ENCODE data around the gene GIGYF2. TPM values are rescaled to one million over a fixed set of nuclear protein-coding genes. Genes with fewer than 3 reads are reported as not detected.

Gene GIGYF2
- total and polyA plus RNA-seq, 2 donors from 2014 or later = 13.5 to 79.8 TPM

- no peak for TF ChIP-seq CTCF (IDR thresholded peaks at IDR 0.05; ENCODE audit: borderline replicate concordance, extremely low read depth, insufficient read depth)
- FAIRE-seq (no peak), DNase-seq (peak in 1 of 5 donors; percentile 59)
- Histone ChIP-seq H3K9me3 (ENCODE audit: control insufficient read depth in 2 of 3, insufficient read depth in 1 of 3, low read length in 3 of 3) (no peaks in the 10 kb centered on the region), H3K27me3 (ENCODE audit: control insufficient read depth, insufficient read depth, low read length) (no peaks in the 10 kb centered on the region), H3K27ac (ENCODE audit: low read depth in 2 of 2, low read length in 2 of 2) (no peak overlapping the region), H3K9ac (ENCODE audit: low read length in 3 of 3) (no peak overlapping the region), H3K4me3 (ENCODE audit: low read length in 3 of 3) (no peak overlapping the region), H3K36me3 (ENCODE audit: control insufficient read depth in 2 of 3, insufficient read depth in 3 of 3, low read length in 3 of 3) (peaks cover 0 to 6% (median 0%) of the 10 kb centered on the region in 3 donors), H3K4me1 (ENCODE audit: control insufficient read depth in 2 of 3, insufficient read depth in 2 of 3, low read depth in 1 of 3, low read length in 3 of 3) (no peaks in the 10 kb centered on the region)
- intact Hi-C loops (cut with DNase I) = no loop called here
Measured at GRCh38 chr2:232889876-232890401, 192.8 kb downstream of the GIGYF2 start.

DNA sequence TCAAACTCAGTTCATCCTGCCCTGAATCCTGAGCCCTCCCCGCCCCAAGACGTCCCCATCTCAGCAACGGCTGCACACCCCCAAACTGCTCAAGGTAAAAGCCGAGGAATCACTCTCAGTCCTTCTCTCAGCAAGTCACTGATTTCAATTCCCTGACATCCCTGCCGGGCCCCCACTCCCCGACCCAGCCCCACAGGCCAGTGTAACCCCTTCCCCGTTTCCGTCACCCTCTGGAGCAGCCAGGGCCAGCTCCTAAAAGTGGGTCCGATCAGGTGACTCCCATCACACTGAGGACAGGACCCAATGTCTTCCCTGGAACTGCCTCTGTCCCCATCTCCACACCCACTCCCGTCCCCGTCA is 193.4 kb downstream of the GIGYF2 start:
- Histone ChIP-seq H3K4me3 (ENCODE audit: low read length in 3 of 3) (no peak overlapping the region), H3K9ac (ENCODE audit: low read length in 3 of 3) (no peak overlapping the region), H3K9me3 (ENCODE audit: control insufficient read depth in 2 of 3, insufficient read depth in 1 of 3, low read length in 3 of 3) (no peaks in the 10 kb centered on the region), H3K27me3 (ENCODE audit: control insufficient read depth, insufficient read depth, low read length) (no peaks in the 10 kb centered on the region), H3K27ac (ENCODE audit: low read depth in 2 of 2, low read length in 2 of 2) (no peak overlapping the region), H3K36me3 (ENCODE audit: control insufficient read depth in 2 of 3, insufficient read depth in 3 of 3, low read length in 3 of 3) (peaks cover 0 to 6% (median 0%) of the 10 kb centered on the region in 3 donors), H3K4me1 (ENCODE audit: control insufficient read depth in 2 of 3, insufficient read depth in 2 of 3, low read depth in 1 of 3, low read length in 3 of 3) (no peaks in the 10 kb centered on the region)
- TF ChIP-seq CTCF (IDR thresholded peaks at IDR 0.05; ENCODE audit: borderline replicate concordance, extremely low read depth, insufficient read depth) = no peak
- DNase-seq = peak in 1 of 5 donors; percentile 57
- FAIRE-seq = no peak
- intact Hi-C loops (cut with DNase I) = no loop called here

DNA sequence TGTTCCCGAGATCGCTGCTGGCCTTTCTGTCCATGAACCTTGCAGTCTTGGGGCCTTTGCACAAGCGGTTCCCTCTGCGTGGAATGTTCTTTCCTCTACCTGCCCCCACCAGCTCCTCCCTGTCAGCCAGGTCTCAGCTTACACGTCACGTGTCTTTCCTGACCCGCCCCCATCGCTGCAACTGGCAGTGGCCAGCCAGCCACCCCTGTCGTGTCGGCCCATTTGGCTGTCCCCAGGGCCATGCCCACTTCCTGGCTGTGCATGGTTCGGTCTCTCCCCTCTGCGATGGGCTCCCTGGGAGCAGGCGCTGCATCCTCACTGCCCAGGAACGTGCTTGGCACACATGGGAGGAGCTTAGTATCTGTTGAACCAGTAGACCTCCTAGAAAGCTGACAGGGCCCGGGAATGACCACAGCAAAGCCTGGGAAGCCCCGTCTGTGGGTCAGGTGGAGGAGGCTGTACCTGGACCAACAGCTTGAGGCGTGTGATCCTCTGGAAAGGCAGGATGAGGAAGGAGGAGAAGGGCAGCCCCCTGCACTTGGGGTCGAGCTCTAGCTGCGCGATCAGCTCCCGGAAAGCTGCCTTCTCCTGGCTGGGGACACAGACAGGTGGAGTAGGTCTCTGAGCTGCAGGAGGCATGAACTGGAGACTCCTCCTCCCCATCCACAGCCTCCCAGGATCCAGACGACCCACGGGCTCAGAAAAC is 193.9 kb downstream of the GIGYF2 start:
- H3K9me3 ChIP-seq (ENCODE audit: control insufficient read depth in 2 of 3, insufficient read depth in 1 of 3, low read length in 3 of 3) = no peaks in the 10 kb centered on the region
- H3K36me3 ChIP-seq (ENCODE audit: control insufficient read depth in 2 of 3, insufficient read depth in 3 of 3, low read length in 3 of 3) = peaks cover 0 to 5% (median 0%) of the 10 kb centered on the region in 3 donors
- FAIRE-seq = no peak
- H3K27me3 ChIP-seq (ENCODE audit: control insufficient read depth, insufficient read depth, low read length) = no peaks in the 10 kb centered on the region
- no peak overlapping the region for H3K9ac ChIP-seq (ENCODE audit: low read length in 3 of 3)
- H3K27ac ChIP-seq (ENCODE audit: low read depth in 2 of 2, low read length in 2 of 2) = no peak overlapping the region
- TF ChIP-seq CTCF (IDR thresholded peaks at IDR 0.05; ENCODE audit: borderline replicate concordance, extremely low read depth, insufficient read depth) = no peak
- H3K4me3 ChIP-seq (ENCODE audit: low read length in 3 of 3) = no peak overlapping the region
- intact Hi-C loops (cut with DNase I) = no loop called here
- DNase-seq = peak; percentile 85 to 89 (median 87)
- H3K4me1 ChIP-seq (ENCODE audit: control insufficient read depth in 2 of 3, insufficient read depth in 2 of 3, low read depth in 1 of 3, low read length in 3 of 3) = no peaks in the 10 kb centered on the region
